Activated naive CD4-positive, alpha-beta T cell treated with anti-CD3 and anti-CD28 coated beads, Interleukin-2, amount 10 ng/mL, durations not matched to agents 7 days and 5 days (primary cell): ENCODE results near the gene ATP6V1E1.
"Not testable (repeated sequence)": the region's sequence is repeated elsewhere in the genome, so short reads cannot be mapped to it uniquely, and the experiment has no call there.

Experiments
- CTCF ChIA-PET: fragments of 350-600 bp; sonication (Branson Sonifier 250); formaldehyde crosslinking; loops from one replicate; lab custom pipeline; 2021; ENCODE audit warnings: antibody characterized with exemption; lab: Charles Lee
- DNase-seq: peaks from one replicate; pipeline ENCODE4 v3.0.0-alpha.2; 2020
- H3K27ac Mint-ChIP-seq: one replicate; pipeline ENCODE4 v1.8.0; 2021; ENCODE audit warnings: mild to moderate bottlenecking, moderate library complexity, mixed read lengths
- H3K27me3 Mint-ChIP-seq: one replicate; pipeline ENCODE4 v1.8.0; 2021; ENCODE audit warnings: mild to moderate bottlenecking, mixed read lengths
- H3K36me3 Mint-ChIP-seq: one replicate; pipeline ENCODE4 v1.8.0; 2021; ENCODE audit warnings: mixed read lengths
- H3K4me1 Mint-ChIP-seq: one replicate; pipeline ENCODE4 v1.8.0; 2021; ENCODE audit warnings: mixed read lengths
- H3K4me3 Mint-ChIP-seq: one replicate; pipeline ENCODE4 v1.8.0; 2021; ENCODE audit warnings: mild to moderate bottlenecking, moderate library complexity, mixed read lengths
- H3K9me3 Mint-ChIP-seq: one replicate; pipeline ENCODE4 v1.8.0; 2021; ENCODE audit warnings: mixed read lengths

ATP6V1E1 gene

GRCh38 chr22:17581631-17582030 is 46.9 kb downstream of the ATP6V1E1 start:
- no peaks in the 10 kb centered on the region for H3K36me3 Mint-ChIP-seq
- no peak overlapping the region for H3K4me3 Mint-ChIP-seq
- no peak overlapping the region for H3K27ac Mint-ChIP-seq
- CTCF ChIA-PET = no interaction called here
- H3K27me3 Mint-ChIP-seq = peaks cover 8% of the 10 kb centered on the region
- no peaks in the 10 kb centered on the region for H3K4me1 Mint-ChIP-seq
- H3K9me3 Mint-ChIP-seq = no peaks in the 10 kb centered on the region
- no peak for DNase-seq

DNA sequence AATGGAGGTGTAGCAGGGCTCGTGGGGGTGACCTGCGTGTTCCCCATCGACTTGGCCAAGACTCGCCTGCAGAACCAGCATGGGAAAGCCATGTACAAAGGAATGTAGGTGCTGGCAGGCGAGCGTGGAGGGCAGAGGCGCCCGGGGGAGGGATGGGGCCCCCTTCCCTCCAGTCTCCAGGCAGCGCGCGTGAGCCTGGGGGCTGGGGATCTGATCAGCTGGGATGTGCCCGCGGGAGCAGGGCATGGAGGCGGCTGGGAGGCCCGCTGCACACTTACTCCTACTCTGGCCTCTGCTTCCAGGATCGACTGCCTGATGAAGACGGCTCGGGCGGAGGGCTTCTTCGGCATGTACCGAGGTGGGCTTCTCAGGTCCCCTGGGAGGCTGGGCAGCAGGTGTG is 47.5 kb downstream of the ATP6V1E1 start:
- Mint-ChIP-seq H3K27ac (no peak overlapping the region), H3K9me3 (no peaks in the 10 kb centered on the region), H3K4me1 (no peaks in the 10 kb centered on the region), H3K36me3 (no peaks in the 10 kb centered on the region), H3K4me3 (no peak overlapping the region), H3K27me3 (peaks cover 8% of the 10 kb centered on the region)
- CTCF ChIA-PET = no interaction called here
- no peak for DNase-seq

GRCh38 chr22:17580441-17581031 is 48.0 kb downstream of the ATP6V1E1 start:
- CTCF ChIA-PET = no interaction called here
- Mint-ChIP-seq H3K36me3 (no peaks in the 10 kb centered on the region), H3K27ac (no peak overlapping the region)

DNA sequence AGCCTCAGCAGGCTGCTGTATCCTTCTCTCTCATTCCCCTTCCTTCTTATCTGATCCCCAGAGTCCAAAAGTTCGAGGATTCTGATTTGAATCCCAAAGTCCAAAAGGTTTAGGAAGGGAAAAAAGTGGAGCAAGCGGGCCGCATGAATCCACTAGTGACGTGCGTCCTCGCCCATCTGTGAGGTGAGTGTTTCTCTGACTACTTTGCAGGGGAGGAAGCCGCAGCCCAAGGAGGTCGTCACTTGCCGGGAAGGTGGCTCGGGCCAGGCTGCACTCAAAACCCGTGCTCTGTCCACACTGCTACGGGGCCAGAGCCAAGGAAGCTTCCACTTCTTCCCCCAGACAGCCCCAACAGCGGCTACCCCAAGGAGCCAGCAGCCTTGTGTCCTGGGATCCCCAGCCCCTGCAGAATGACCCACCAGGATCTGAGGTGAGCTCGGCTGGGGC is 49.0 kb downstream of the ATP6V1E1 start:
- H3K36me3 Mint-ChIP-seq = no peaks in the 10 kb centered on the region
- H3K4me1 Mint-ChIP-seq = no peaks in the 10 kb centered on the region
- DNase-seq = no peak
- H3K27ac Mint-ChIP-seq = no peak overlapping the region
- no peak overlapping the region for H3K4me3 Mint-ChIP-seq
- peaks cover 8% of the 10 kb centered on the region for H3K27me3 Mint-ChIP-seq
- CTCF ChIA-PET = no interaction called here
- H3K9me3 Mint-ChIP-seq = no peaks in the 10 kb centered on the region

More at GRCh38 chr22:17580441-17581031, 48.0 kb downstream of the ATP6V1E1 start:
- Mint-ChIP-seq H3K4me3 (no peak overlapping the region), H3K4me1 (no peaks in the 10 kb centered on the region), H3K9me3 (no peaks in the 10 kb centered on the region), H3K27me3 (peaks cover 8% of the 10 kb centered on the region)
- no peak for DNase-seq

- Mint-ChIP-seq H3K4me3 (no peak overlapping the region), H3K9me3 (no peaks in the 10 kb centered on the region), H3K27me3 (peaks cover 13% of the 10 kb centered on the region), H3K27ac (no peak overlapping the region), H3K36me3 (no peaks in the 10 kb centered on the region), H3K4me1 (no peaks in the 10 kb centered on the region)
- no peak for DNase-seq
- CTCF ChIA-PET = no interaction called here
These were observed 50.3 kb downstream of the ATP6V1E1 start for GRCh38 chr22:17578136-17578754.

DNA sequence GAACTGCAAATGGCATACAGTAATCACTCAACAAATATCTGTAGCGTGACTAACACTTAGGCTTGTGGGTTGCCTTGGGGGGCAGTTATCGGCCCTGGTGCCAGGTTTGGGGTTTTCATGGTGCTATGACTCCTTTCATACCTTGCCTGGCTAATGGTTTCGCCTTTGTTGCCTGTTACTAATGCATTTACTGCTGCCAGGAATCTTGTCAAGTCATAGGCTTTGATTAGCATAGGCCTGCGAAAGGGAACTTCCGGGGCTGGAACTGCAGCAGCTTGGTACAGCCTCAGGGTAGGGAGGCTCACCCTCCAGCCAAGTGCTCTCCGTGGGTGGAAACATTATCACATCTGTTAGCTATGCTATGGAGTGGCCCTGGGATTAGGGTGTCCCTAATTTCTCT is 52.1 kb downstream of the ATP6V1E1 start:
- no peaks in the 10 kb centered on the region for H3K4me1 Mint-ChIP-seq
- H3K4me3 Mint-ChIP-seq = no peak overlapping the region
- H3K9me3 Mint-ChIP-seq = no peaks in the 10 kb centered on the region
- peaks cover 18% of the 10 kb centered on the region for H3K27me3 Mint-ChIP-seq
- DNase-seq = no peak
- no peaks in the 10 kb centered on the region for H3K36me3 Mint-ChIP-seq
- CTCF ChIA-PET = no interaction called here
- H3K27ac Mint-ChIP-seq = no peak overlapping the region

- Mint-ChIP-seq H3K4me3 (no peak overlapping the region), H3K27me3 (peaks cover 24% of the 10 kb centered on the region), H3K36me3 (no peaks in the 10 kb centered on the region), H3K9me3 (no peaks in the 10 kb centered on the region), H3K27ac (no peak overlapping the region), H3K4me1 (no peaks in the 10 kb centered on the region)
- CTCF ChIA-PET = no interaction called here
- DNase-seq = no peak
These were observed 52.9 kb downstream of the ATP6V1E1 start for GRCh38 chr22:17575681-17576080.

DNA sequence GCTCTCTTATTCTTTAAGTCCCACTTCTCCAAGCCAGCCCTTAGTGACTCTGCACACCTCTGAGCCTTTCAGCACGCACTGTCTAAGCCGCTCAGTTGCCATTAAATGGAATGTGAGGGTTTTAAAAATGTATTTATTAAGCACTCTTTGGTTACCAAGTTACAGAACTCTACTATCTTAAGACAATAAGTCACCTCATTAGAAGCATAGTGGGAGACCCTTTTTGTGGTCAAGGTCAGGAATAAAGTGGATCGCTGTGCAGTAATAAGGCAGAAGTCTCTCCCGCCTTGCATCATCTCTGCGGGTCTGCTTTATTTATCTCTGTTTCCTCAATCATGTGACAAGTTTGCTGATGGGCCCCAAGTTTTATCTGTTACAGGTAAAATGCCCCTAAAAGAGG is 53.4 kb downstream of the ATP6V1E1 start:
- Mint-ChIP-seq H3K27me3 (peaks cover 24% of the 10 kb centered on the region), H3K9me3 (no peaks in the 10 kb centered on the region), H3K4me3 (no peak overlapping the region), H3K27ac (no peak overlapping the region), H3K4me1 (no peaks in the 10 kb centered on the region), H3K36me3 (no peaks in the 10 kb centered on the region)
- DNase-seq = no peak
- CTCF ChIA-PET = no interaction called here

- H3K4me1 Mint-ChIP-seq = no peaks in the 10 kb centered on the region
- no peak overlapping the region for H3K4me3 Mint-ChIP-seq
- CTCF ChIA-PET = interaction anchor here (1.0 kb wide), 1 partner anchor 69 kb away, joined by 3 read pairs; no protein-coding TSS in a partner anchor
- no peak for DNase-seq
- H3K36me3 Mint-ChIP-seq = no peaks in the 10 kb centered on the region
- no peak overlapping the region for H3K27ac Mint-ChIP-seq
- no peaks in the 10 kb centered on the region for H3K9me3 Mint-ChIP-seq
- peaks cover 19% of the 10 kb centered on the region for H3K27me3 Mint-ChIP-seq
These were observed 57.5 kb downstream of the ATP6V1E1 start for GRCh38 chr22:17570851-17571631.

- no peaks in the 10 kb centered on the region for H3K4me1 Mint-ChIP-seq
- H3K9me3 Mint-ChIP-seq = no peaks in the 10 kb centered on the region
- H3K27me3 Mint-ChIP-seq = peaks cover 20% of the 10 kb centered on the region
- CTCF ChIA-PET = interaction anchor here (0.9 to 1.0 kb wide), 2 partner anchors 68 to 398 kb away, joined by 3 read pairs; no protein-coding TSS in a partner anchor
- H3K36me3 Mint-ChIP-seq = no peaks in the 10 kb centered on the region
- no peak overlapping the region for H3K27ac Mint-ChIP-seq
- no peak overlapping the region for H3K4me3 Mint-ChIP-seq
- DNase-seq = no peak
These were observed 58.5 kb downstream of the ATP6V1E1 start for GRCh38 chr22:17569971-17570511.

GRCh38 chr22:17566776-17567175 is 61.8 kb downstream of the ATP6V1E1 start:
- CTCF ChIA-PET = interaction anchor here (1.6 kb wide), 1 partner anchor 8 kb away, joined by 3 read pairs; no protein-coding TSS in a partner anchor
- H3K27me3 Mint-ChIP-seq = peaks cover 18% of the 10 kb centered on the region
- H3K9me3 Mint-ChIP-seq = no peaks in the 10 kb centered on the region
- no peak for DNase-seq
- H3K4me3 Mint-ChIP-seq = no peak overlapping the region
- H3K4me1 Mint-ChIP-seq = no peaks in the 10 kb centered on the region
- no peaks in the 10 kb centered on the region for H3K36me3 Mint-ChIP-seq
- H3K27ac Mint-ChIP-seq = no peak overlapping the region

DNA sequence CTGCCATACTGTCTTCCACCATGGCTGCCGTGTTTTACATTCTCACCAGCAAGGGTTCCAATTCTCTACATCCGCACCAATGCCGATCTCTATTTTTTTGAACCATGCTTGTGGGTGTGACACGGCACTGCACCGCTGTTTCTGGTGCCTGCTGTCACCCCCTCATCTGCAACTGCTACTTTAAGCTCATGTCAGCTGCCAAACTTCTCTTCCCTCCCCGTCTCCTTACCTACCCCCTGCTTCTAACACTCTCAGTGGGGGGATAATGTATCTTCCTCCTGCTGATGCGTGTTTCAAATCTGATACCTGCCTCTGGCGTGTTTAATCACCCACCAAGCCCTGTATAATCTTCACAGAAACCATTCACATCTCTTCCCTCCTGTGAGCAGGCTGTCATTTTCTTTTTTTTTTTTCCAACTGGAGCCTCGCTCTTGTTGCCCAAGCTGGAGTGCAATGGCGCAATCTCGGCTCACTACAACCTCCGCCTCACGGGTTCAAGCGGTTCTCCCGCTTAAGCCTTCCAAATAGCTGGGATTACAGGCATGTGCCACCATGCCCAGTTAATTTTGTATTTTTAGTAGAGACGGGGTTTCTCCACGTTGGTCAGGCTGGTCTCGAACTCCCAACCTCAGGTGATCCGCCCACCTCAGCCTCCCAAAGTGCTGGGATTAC is 62.4 kb downstream of the ATP6V1E1 start:
- H3K4me3 Mint-ChIP-seq, H3K4me1 Mint-ChIP-seq, CTCF ChIA-PET, H3K27ac Mint-ChIP-seq, H3K9me3 Mint-ChIP-seq, DNase-seq, H3K36me3 Mint-ChIP-seq: not testable (repeated sequence)
- H3K27me3 Mint-ChIP-seq = peaks cover 11% of the 10 kb centered on the region

DNA sequence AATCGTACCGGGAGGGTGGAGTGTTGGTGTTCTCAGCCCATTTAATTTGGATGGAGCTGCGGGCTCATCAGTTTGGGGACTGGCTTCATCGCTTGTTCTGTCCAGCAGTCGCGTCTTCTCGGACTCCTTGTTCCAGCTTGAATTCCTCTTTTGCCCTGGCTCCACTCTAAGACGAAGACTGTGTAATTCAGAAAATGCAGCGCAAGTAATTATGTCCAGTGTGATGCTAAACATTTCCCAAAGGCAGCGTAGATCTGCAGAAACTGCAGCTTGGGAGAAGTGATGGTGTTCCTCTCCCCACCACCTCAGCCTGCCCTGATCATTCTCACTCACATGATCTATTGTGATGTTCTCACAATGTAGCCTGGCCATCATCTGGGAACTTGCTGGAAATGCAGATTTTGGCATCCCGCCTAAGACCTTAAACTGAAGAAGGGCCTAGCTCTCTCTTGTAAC is 64.6 kb downstream of the ATP6V1E1 start:
- H3K36me3 Mint-ChIP-seq = no peaks in the 10 kb centered on the region
- no peaks in the 10 kb centered on the region for H3K9me3 Mint-ChIP-seq
- no peak for DNase-seq
- H3K4me3 Mint-ChIP-seq = no peak overlapping the region
- no peaks in the 10 kb centered on the region for H3K4me1 Mint-ChIP-seq
- CTCF ChIA-PET = no interaction called here
- no peak overlapping the region for H3K27ac Mint-ChIP-seq
- peaks cover 13% of the 10 kb centered on the region for H3K27me3 Mint-ChIP-seq
